ENCODE measurements around the gene POLR2E. TPM values are rescaled to one million over a fixed set of nuclear protein-coding genes. Genes with fewer than 3 reads are reported as not detected.

POLR2E gene
- total and polyA plus RNA-seq, 2 of the 13 experiments (the other 11 are each of a cell fraction or from before 2014, with no cell fraction given) = 140 to 272 TPM

DNA sequence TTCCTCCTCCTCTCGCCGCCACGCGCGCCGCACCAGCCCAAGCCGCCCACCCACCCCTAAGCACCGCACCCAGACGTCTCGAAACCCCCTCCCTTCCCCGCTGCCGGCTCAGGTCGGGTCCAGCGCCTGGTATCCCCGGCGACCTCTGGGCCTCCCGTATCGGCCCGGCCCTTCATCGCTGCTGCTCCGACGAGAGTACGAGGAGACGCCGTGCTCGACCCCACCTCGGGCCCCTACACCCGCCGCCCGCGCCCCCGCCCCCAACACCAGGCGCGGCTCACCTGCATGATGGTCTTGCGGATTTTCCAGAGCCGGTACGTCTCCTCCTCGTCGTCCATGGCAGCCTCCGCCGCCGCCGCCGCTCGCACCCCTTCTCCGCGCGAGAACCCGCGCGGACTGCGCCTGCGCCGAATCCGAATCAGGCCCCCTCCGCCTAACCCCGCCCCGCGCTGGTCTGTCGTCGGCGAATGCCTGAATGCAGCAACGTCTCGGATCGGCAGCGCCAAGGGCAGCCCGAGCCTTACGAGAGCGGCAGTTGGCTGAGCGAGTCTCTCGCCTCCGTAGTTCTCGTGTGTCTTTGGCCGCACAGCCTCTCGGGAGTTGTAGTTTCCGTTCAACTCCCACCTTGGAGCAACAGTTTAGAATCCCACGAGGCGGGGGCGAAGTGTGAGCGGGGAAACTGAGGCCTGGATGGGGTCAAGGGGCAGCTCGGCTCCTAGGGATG is at the start of gene POLR2E (continued):
- TF ChIP-seq, protein P1, sequence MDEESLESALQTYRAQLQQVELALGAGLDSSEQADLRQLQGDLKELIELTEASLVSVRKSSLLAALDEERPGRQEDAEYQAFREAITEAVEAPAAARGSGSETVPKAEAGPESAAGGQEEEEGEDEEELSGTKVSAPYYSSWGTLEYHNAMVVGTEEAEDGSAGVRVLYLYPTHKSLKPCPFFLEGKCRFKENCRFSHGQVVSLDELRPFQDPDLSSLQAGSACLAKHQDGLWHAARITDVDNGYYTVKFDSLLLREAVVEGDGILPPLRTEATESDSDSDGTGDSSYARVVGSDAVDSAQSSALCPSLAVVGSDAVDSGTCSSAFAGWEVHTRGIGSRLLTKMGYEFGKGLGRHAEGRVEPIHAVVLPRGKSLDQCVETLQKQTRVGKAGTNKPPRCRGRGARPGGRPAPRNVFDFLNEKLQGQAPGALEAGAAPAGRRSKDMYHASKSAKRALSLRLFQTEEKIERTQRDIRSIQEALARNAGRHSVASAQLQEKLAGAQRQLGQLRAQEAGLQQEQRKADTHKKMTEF (CRISPR knock-in tag; IDR thresholded peaks at IDR 0.05) = peak; percentile 68; the same call in 1 of the 2 replicates
- TF ChIP-seq ZNF781 (CRISPR knock-in tag; IDR thresholded peaks at IDR 0.05; ENCODE audit: borderline replicate concordance, not compliant biosample characterization) = no peak
- TF ChIP-seq PHF20 (CRISPR knock-in tag; IDR thresholded peaks at IDR 0.05) = peak; percentile 68; the same call in 1 of the 2 replicates
- TF ChIP-seq RARG (CRISPR knock-in tag; IDR thresholded peaks at IDR 0.05; ENCODE audit: low read depth) = no peak
- TF ChIP-seq HOXA5 (CRISPR knock-in tag; IDR thresholded peaks at IDR 0.05) = peak; percentile 47; the same call in 1 of the 2 replicates
- TF ChIP-seq ZNF292 (CRISPR knock-in tag; IDR thresholded peaks at IDR 0.05; ENCODE audit: borderline replicate concordance, low read depth) = no peak
- TF ChIP-seq GABPB1 (CRISPR knock-in tag; IDR thresholded peaks at IDR 0.05) = peak; percentile 91
- 0 out of 2 replicates have a peak, but pooled peaks have one; percentile 30 for TF ChIP-seq ZNF557 (CRISPR knock-in tag; IDR thresholded peaks at IDR 0.05)
- peak; percentile 69 for TF ChIP-seq CREB1 (IDR thresholded peaks at IDR 0.05)
- no peak; the same call in 1 of the 2 replicates for TF ChIP-seq CREB1 (CRISPR knock-in tag; IDR thresholded peaks at IDR 0.05)
- TF ChIP-seq, protein P2, sequence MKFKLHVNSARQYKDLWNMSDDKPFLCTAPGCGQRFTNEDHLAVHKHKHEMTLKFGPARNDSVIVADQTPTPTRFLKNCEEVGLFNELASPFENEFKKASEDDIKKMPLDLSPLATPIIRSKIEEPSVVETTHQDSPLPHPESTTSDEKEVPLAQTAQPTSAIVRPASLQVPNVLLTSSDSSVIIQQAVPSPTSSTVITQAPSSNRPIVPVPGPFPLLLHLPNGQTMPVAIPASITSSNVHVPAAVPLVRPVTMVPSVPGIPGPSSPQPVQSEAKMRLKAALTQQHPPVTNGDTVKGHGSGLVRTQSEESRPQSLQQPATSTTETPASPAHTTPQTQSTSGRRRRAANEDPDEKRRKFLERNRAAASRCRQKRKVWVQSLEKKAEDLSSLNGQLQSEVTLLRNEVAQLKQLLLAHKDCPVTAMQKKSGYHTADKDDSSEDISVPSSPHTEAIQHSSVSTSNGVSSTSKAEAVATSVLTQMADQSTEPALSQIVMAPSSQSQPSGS (CRISPR knock-in tag; IDR thresholded peaks at IDR 0.05) = peak; percentile 75
- TF ChIP-seq KAT7 (CRISPR knock-in tag; IDR thresholded peaks at IDR 0.05; ENCODE audit: borderline replicate concordance) = peak; percentile 44; the same call in 1 of the 2 replicates
- no peak for TF ChIP-seq GTF2F1 (IDR thresholded peaks at IDR 0.05; ENCODE audit: low read length)
- TF ChIP-seq SP5 (CRISPR knock-in tag; IDR thresholded peaks at IDR 0.05; ENCODE audit: borderline replicate concordance, low read depth) = peak; percentile 26; the same call in 1 of the 2 replicates
- peak; percentile 81 for TF ChIP-seq NFYB (CRISPR knock-in tag; IDR thresholded peaks at IDR 0.05)
- TF ChIP-seq RARA (CRISPR knock-in tag; IDR thresholded peaks at IDR 0.05) = no peak
- TF ChIP-seq, protein P3, sequence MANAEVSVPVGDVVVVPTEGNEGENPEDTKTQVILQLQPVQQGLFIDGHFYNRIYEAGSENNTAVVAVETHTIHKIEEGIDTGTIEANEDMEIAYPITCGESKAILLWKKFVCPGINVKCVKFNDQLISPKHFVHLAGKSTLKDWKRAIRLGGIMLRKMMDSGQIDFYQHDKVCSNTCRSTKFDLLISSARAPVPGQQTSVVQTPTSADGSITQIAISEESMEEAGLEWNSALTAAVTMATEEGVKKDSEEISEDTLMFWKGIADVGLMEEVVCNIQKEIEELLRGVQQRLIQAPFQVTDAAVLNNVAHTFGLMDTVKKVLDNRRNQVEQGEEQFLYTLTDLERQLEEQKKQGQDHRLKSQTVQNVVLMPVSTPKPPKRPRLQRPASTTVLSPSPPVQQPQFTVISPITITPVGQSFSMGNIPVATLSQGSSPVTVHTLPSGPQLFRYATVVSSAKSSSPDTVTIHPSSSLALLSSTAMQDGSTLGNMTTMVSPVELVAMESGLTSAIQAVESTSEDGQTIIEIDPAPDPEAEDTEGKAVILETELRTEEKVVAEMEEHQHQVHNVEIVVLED (CRISPR knock-in tag; IDR thresholded peaks at IDR 0.05; ENCODE audit: borderline replicate concordance) = peak; percentile 89
- TF ChIP-seq NONO (IDR thresholded peaks at IDR 0.05) = no peak
- TF ChIP-seq NONO (CRISPR knock-in tag; conservative IDR thresholded peaks at IDR 0.05) = peak; percentile 77
- TF ChIP-seq, protein P4, sequence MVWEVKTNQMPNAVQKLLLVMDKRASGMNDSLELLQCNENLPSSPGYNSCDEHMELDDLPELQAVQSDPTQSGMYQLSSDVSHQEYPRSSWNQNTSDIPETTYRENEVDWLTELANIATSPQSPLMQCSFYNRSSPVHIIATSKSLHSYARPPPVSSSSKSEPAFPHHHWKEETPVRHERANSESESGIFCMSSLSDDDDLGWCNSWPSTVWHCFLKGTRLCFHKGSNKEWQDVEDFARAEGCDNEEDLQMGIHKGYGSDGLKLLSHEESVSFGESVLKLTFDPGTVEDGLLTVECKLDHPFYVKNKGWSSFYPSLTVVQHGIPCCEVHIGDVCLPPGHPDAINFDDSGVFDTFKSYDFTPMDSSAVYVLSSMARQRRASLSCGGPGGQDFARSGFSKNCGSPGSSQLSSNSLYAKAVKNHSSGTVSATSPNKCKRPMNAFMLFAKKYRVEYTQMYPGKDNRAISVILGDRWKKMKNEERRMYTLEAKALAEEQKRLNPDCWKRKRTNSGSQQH (CRISPR knock-in tag; IDR thresholded peaks at IDR 0.05; ENCODE audit: low read depth) = no peak
- TF ChIP-seq, protein P5, sequence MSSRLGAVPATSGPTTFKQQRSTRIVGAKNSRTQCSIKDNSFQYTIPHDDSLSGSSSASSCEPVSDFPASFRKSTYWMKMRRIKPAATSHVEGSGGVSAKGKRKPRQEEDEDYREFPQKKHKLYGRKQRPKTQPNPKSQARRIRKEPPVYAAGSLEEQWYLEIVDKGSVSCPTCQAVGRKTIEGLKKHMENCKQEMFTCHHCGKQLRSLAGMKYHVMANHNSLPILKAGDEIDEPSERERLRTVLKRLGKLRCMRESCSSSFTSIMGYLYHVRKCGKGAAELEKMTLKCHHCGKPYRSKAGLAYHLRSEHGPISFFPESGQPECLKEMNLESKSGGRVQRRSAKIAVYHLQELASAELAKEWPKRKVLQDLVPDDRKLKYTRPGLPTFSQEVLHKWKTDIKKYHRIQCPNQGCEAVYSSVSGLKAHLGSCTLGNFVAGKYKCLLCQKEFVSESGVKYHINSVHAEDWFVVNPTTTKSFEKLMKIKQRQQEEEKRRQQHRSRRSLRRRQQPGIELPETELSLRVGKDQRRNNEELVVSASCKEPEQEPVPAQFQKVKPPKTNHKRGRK (CRISPR knock-in tag; IDR thresholded peaks at IDR 0.05) = no peak
